NCI-H1436 (cell line): ENCODE data around the gene LCN2.
A peak's percentile ranks its signal among the peaks of the same experiment; 100 is the strongest.
"Not testable (repeated sequence)": the region's sequence is repeated elsewhere in the genome, so short reads cannot be mapped to it uniquely, and the experiment has no call there.

Experiments
- DNase-seq: peaks from one replicate; lab custom pipeline; 2025; lab: John Stamatoyannopoulos, UW

Gene LCN2

GRCh38 chr9:128168731-128169308 is 19.6 kb downstream of the LCN2 start:
- DNase-seq: no peak

- DNase-seq: no peak
Observed at GRCh38 chr9:128169492-128169891, 20.2 kb downstream of the LCN2 start.

GRCh38 chr9:128169925-128170324 is 20.7 kb downstream of the LCN2 start:
- DNase-seq: no peak

- no peak for DNase-seq
Observed at GRCh38 chr9:128174062-128174461, 24.8 kb downstream of the LCN2 start.

GRCh38 chr9:128175102-128175563 is 25.9 kb downstream of the LCN2 start:
- no peak for DNase-seq

GRCh38 chr9:128175726-128176125 is 26.5 kb downstream of the LCN2 start:
- no peak for DNase-seq

- DNase-seq: no peak
Observed at GRCh38 chr9:128178806-128179431, 29.7 kb downstream of the LCN2 start.

- DNase-seq: no peak
Observed at GRCh38 chr9:128180001-128180400, 30.7 kb downstream of the LCN2 start.

GRCh38 chr9:128180447-128180846 is 31.2 kb downstream of the LCN2 start:
- no peak for DNase-seq

- not testable (repeated sequence) for DNase-seq
Observed at GRCh38 chr9:128181480-128181879, 32.2 kb downstream of the LCN2 start.

GRCh38 chr9:128182893-128183588 is 33.8 kb downstream of the LCN2 start:
- no peak for DNase-seq

- no peak for DNase-seq
Observed at GRCh38 chr9:128185979-128186965, 37.0 kb downstream of the LCN2 start.

- DNase-seq: no peak
Observed at GRCh38 chr9:128187361-128187760, 38.1 kb downstream of the LCN2 start.

GRCh38 chr9:128188209-128188608 is 39.0 kb downstream of the LCN2 start:
- DNase-seq: no peak

- no peak for DNase-seq
Observed at GRCh38 chr9:128190013-128190412, 40.8 kb downstream of the LCN2 start.

GRCh38 chr9:128190516-128191405 is 41.5 kb downstream of the LCN2 start:
- DNase-seq: no peak

GRCh38 chr9:128191406-128192046 is 42.3 kb downstream of the LCN2 start, which contains the start of gene CIZ1:
TSS of gene CIZ1 (minus strand) at chr9:128191572. CDS start at chr9:128190857, 715 bp downstream.
- DNase-seq: peak; percentile 49

- peak; percentile 87 for DNase-seq
Observed at GRCh38 chr9:128192601-128193371, 43.5 kb downstream of the LCN2 start.

- no peak for DNase-seq
Observed at GRCh38 chr9:128193469-128194096, 44.3 kb downstream of the LCN2 start.
